Osteocyte (in vitro differentiated cells): ENCODE measurements around the gene NPDC1. TPM values are rescaled to one million over a fixed set of nuclear protein-coding genes. Genes with fewer than 3 reads are reported as not detected.

Source experiments
- DNase-seq: peaks from one replicate; pipeline ENCODE4 v3.0.0; 2021; ENCODE audit warnings: mixed read lengths; ENCODE audit not compliant: unreplicated experiment; ENCODE audit errors: extremely low spot score
- H3K27ac Mint-ChIP-seq: one replicate; pipeline ENCODE4 v1.8.0; 2021; ENCODE audit warnings: mild to moderate bottlenecking, mixed read lengths; ENCODE audit not compliant: unreplicated experiment
- H3K27me3 Mint-ChIP-seq: one replicate; pipeline ENCODE4 v1.8.0; 2021; ENCODE audit warnings: mixed read lengths; ENCODE audit not compliant: unreplicated experiment
- H3K36me3 Mint-ChIP-seq: one replicate; pipeline ENCODE4 v1.8.0; 2021; ENCODE audit warnings: mixed read lengths; ENCODE audit not compliant: unreplicated experiment
- H3K4me1 Mint-ChIP-seq: one replicate; pipeline ENCODE4 v1.8.0; 2021; ENCODE audit warnings: mixed read lengths; ENCODE audit not compliant: unreplicated experiment
- H3K4me3 Mint-ChIP-seq: one replicate; pipeline ENCODE4 v1.8.0; 2021; ENCODE audit warnings: mild to moderate bottlenecking, moderate library complexity, mixed read lengths; ENCODE audit not compliant: unreplicated experiment
- H3K9me3 Mint-ChIP-seq: one replicate; pipeline ENCODE4 v1.8.0; 2021; ENCODE audit warnings: mixed read lengths; ENCODE audit not compliant: unreplicated experiment
- total RNA-seq: library from RNA; stranded (reverse); gene quantifications from 2 replicates; pipeline ENCODE4 v1.2.1, GENCODE V29; 2021
- TF ChIP-seq, protein P1 (sequence below): fragments of 200-600 bp; sonication (generic); IDR thresholded peaks from 2 replicates; pipeline ENCODE4 v1.5.0; 2021; ENCODE audit warnings: antibody characterized with exemption, mild to moderate bottlenecking, moderate library complexity

Gene NPDC1
- total RNA-seq, 1 donor from 2014 or later = 91.0 TPM

- DNase-seq = no peak
- Mint-ChIP-seq H3K9me3 (no peaks in the 10 kb centered on the region), H3K27me3 (no peaks in the 10 kb centered on the region), H3K4me3 (no peak overlapping the region), H3K36me3 (peaks cover 5% of the 10 kb centered on the region), H3K27ac (no peak overlapping the region), H3K4me1 (no peaks in the 10 kb centered on the region)
- TF ChIP-seq, protein P1, sequence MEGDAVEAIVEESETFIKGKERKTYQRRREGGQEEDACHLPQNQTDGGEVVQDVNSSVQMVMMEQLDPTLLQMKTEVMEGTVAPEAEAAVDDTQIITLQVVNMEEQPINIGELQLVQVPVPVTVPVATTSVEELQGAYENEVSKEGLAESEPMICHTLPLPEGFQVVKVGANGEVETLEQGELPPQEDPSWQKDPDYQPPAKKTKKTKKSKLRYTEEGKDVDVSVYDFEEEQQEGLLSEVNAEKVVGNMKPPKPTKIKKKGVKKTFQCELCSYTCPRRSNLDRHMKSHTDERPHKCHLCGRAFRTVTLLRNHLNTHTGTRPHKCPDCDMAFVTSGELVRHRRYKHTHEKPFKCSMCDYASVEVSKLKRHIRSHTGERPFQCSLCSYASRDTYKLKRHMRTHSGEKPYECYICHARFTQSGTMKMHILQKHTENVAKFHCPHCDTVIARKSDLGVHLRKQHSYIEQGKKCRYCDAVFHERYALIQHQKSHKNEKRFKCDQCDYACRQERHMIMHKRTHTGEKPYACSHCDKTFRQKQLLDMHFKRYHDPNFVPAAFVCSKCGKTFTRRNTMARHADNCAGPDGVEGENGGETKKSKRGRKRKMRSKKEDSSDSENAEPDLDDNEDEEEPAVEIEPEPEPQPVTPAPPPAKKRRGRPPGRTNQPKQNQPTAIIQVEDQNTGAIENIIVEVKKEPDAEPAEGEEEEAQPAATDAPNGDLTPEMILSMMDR = no peak
These were observed 27.0 kb downstream of the NPDC1 start for GRCh38 chr9:137018761-137019559.

DNA sequence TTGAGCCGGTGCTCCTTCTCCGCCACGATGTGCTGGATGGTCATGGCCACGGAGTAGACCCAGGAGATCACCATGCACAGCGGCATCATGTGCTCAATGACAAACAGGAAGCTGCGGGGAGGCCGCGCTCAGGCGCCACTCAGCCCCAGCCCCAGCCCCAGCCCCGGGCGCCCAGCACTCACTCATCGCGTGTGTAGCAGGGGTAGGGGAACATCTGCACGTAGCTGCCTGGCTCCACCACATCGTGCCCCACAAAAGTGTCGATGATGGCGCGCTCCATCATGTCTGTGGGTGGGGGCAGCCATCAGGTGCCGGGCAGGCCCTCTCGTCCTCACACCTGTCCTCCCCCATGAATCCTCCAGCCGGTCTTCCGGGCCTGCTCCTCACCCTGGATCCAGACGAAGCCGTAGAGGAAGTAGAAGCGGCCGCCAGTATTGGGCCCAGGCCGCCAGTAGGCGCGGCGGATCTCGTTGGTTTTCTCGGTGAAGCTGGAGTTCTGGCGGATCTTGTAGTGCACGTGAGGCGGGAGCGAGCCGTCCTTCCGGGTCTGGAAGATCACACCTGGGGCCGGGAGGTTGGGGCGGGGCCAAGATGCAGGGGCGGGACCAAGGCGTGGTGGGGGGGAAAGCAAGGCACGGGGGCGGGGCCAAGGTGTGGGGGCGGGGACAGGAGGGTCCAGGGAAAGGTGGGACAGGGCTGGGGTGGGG, 28.0 kb downstream of the NPDC1 start:
- Mint-ChIP-seq H3K36me3 (peaks cover 5% of the 10 kb centered on the region), H3K27ac (no peak overlapping the region), H3K9me3 (no peaks in the 10 kb centered on the region), H3K27me3 (no peaks in the 10 kb centered on the region), H3K4me3 (no peak overlapping the region), H3K4me1 (no peaks in the 10 kb centered on the region)
- TF ChIP-seq, protein P1 = no peak
- no peak for DNase-seq

GRCh38 chr9:137017071-137017470, 28.9 kb downstream of the NPDC1 start:
- Mint-ChIP-seq H3K4me3 (no peak overlapping the region), H3K9me3 (no peaks in the 10 kb centered on the region), H3K27me3 (no peaks in the 10 kb centered on the region), H3K27ac (no peak overlapping the region), H3K4me1 (no peaks in the 10 kb centered on the region), H3K36me3 (peaks cover 5% of the 10 kb centered on the region)
- TF ChIP-seq, protein P1 = no peak
- DNase-seq = no peak

GRCh38 chr9:137016436-137016835, 29.5 kb downstream of the NPDC1 start:
- DNase-seq = no peak
- H3K9me3 Mint-ChIP-seq = no peaks in the 10 kb centered on the region
- peaks cover 5% of the 10 kb centered on the region for H3K36me3 Mint-ChIP-seq
- TF ChIP-seq, protein P1 = no peak
- H3K27me3 Mint-ChIP-seq = no peaks in the 10 kb centered on the region
- H3K4me1 Mint-ChIP-seq = no peaks in the 10 kb centered on the region
- H3K27ac Mint-ChIP-seq = no peak overlapping the region
- H3K4me3 Mint-ChIP-seq = no peak overlapping the region

GRCh38 chr9:137015976-137016375, 30.0 kb downstream of the NPDC1 start:
- H3K27ac Mint-ChIP-seq = no peak overlapping the region
- TF ChIP-seq, protein P1 = no peak
- no peak for DNase-seq
- no peaks in the 10 kb centered on the region for H3K9me3 Mint-ChIP-seq
- H3K4me3 Mint-ChIP-seq = no peak overlapping the region
- peaks cover 5% of the 10 kb centered on the region for H3K36me3 Mint-ChIP-seq
- no peaks in the 10 kb centered on the region for H3K4me1 Mint-ChIP-seq
- no peaks in the 10 kb centered on the region for H3K27me3 Mint-ChIP-seq
